GM12865 (cell line): Measurements from ENCODE around the gene DAAM2.

Source experiments
- DNase-seq: peaks from one replicate; pipeline ENCODE4 v3.0.0; 2010; ENCODE audit warnings: low read depth
- H3K4me3 ChIP-seq: 2 replicates; pipeline ENCODE4 v1.5.1; 2011; ENCODE audit warnings: mild to moderate bottlenecking, low read depth, low read length, control low read depth
- TF ChIP-seq, protein P1 (sequence below): IDR thresholded peaks from 2 replicates; pipeline ENCODE4 v1.5.1; 2011; ENCODE audit warnings: low read length, control low read depth, low read depth, inconsistent platforms; ENCODE audit not compliant: insufficient read depth; ENCODE audit errors: missing control alignments

DAAM2 gene

GRCh38 chr6:39772559-39773273 lies 19.5 kb upstream of the DAAM2 start:
- no peak for DNase-seq
- no peak overlapping the region for H3K4me3 ChIP-seq
- TF ChIP-seq, protein P1, sequence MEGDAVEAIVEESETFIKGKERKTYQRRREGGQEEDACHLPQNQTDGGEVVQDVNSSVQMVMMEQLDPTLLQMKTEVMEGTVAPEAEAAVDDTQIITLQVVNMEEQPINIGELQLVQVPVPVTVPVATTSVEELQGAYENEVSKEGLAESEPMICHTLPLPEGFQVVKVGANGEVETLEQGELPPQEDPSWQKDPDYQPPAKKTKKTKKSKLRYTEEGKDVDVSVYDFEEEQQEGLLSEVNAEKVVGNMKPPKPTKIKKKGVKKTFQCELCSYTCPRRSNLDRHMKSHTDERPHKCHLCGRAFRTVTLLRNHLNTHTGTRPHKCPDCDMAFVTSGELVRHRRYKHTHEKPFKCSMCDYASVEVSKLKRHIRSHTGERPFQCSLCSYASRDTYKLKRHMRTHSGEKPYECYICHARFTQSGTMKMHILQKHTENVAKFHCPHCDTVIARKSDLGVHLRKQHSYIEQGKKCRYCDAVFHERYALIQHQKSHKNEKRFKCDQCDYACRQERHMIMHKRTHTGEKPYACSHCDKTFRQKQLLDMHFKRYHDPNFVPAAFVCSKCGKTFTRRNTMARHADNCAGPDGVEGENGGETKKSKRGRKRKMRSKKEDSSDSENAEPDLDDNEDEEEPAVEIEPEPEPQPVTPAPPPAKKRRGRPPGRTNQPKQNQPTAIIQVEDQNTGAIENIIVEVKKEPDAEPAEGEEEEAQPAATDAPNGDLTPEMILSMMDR, result no peak

- DNase-seq, result no peak
- TF ChIP-seq, protein P1, result no peak
- H3K4me3 ChIP-seq, result no peak overlapping the region
Observed at GRCh38 chr6:39773782-39774181, 18.4 kb upstream of the DAAM2 start.

DNA sequence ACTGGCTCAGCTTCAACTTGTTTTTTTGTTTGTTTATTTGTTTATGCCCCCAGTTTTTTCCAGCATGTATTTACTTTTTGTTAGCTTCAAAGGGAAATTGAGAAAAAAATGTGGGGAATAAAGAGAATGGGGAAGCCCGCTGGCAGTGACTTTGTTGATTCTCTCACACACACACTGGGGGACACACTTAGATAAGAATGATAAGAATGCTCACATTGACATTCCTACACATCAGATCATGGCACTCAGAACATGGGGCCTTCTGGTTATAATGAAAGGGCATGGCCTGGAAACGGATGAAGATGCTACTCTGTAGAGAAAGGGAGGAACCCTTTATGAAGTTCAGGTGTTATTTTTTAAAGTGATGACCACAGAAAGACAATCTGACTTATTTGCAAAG lies 15.6 kb upstream of the DAAM2 start:
- TF ChIP-seq, protein P1, result no peak
- no peak for DNase-seq
- no peak overlapping the region for H3K4me3 ChIP-seq

- DNase-seq, result no peak
- TF ChIP-seq, protein P1, result no peak
- no peak overlapping the region for H3K4me3 ChIP-seq
Observed at GRCh38 chr6:39777218-39777617, 15.0 kb upstream of the DAAM2 start.

- TF ChIP-seq, protein P1, result no peak
- no peak for DNase-seq
- H3K4me3 ChIP-seq, result no peak overlapping the region
Observed at GRCh38 chr6:39777661-39778060, 14.5 kb upstream of the DAAM2 start.

- no peak overlapping the region for H3K4me3 ChIP-seq
- TF ChIP-seq, protein P1, result no peak
- no peak for DNase-seq
Observed at GRCh38 chr6:39778581-39779255, 13.5 kb upstream of the DAAM2 start.
